NCI-H1436 (cell line): ENCODE measurements around the gene FOXC1.

Source experiments
- DNase-seq: peaks from one replicate; lab custom pipeline; 2025; lab: John Stamatoyannopoulos, UW

FOXC1 gene

DNA sequence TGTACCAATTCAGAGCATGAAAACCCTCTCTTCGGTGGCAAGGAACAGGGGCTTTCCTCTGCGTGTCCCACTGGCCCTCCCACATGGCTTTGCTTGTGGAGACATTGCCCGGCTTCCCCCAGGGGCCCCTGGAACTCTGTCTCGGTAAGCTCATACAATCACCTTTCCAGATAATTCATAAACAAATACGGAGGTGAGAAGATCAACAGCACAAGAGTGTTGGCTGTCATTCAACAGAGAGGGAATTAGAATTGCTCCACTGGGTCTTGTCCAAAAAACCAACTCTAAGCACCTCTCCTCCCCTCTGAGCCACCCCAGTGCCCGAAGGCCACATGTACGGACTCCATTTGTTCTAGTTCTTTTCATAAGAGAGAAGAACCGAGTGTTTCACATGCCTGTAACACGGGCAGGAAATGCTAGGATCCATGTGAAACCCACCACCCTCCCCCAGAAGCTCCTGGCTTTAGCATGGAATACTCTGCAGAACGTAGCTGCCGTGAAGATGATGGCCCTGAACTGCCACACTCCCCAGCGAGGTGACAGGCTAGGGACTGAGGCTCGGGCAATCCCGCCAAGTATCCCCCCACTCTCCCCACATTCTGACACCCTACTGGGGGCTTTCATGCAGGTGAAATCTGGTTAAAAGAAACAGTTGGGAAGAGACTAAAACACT lies 24.6 kb upstream of the FOXC1 start:
- DNase-seq, result no peak

GRCh38 chr6:1585669-1586049 lies 24.1 kb upstream of the FOXC1 start:
- no peak for DNase-seq

- DNase-seq, result no peak
Measured at GRCh38 chr6:1586256-1586655, 23.5 kb upstream of the FOXC1 start.

DNA sequence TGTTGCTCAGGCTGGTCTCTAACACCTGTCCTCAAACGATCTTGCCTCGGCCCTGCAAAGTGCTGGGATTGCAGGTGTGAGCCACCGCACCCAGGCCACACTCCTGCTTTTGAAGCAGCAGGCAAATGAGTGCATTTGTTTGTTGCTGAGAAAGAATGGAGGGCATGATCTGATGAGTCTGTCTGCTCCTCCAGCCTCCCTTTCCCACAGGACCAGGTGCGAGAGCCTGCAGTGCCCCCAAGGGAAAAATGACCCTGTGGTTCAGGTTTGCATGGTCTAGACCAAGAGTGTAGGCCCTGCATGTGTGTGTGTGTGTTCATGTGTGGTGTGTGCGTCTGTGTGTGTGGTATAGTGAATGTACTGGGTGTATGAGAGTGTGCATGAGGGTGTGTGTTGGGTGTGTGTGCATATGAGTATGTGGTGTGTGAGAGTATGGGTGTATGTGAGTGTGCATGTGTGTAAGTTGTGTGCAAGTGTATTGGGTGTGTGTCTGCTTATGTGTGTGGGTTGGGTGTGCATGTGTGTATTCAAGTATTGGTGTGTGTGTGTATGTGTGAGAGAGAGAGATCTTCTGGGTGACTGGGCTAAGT lies 22.8 kb upstream of the FOXC1 start:
- DNase-seq, result no peak

DNA sequence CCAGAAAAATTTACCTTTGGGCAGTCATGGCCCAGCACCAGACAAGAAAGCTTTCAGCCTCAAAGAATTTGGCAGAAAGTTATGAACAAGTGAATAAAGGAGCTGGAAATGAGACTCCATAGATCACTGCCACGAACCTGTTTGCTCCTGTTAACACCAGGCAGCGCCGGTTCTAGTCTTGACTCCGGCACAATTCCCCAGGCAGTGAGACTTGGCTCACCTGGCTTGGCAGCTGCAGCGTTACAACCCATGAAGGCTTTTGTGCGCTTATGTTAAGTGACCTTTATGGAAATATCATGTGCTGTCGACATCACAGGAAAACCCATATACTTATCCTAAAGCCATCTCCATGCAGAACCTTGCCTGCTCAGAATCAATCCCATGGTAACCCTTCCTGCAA lies 22.2 kb upstream of the FOXC1 start:
- no peak for DNase-seq

GRCh38 chr6:1587977-1588376 lies 21.7 kb upstream of the FOXC1 start:
- DNase-seq, result no peak

- DNase-seq, result no peak
Measured at GRCh38 chr6:1589208-1589607, 20.5 kb upstream of the FOXC1 start.

- DNase-seq, result no peak
Measured at GRCh38 chr6:1590580-1590979, 19.1 kb upstream of the FOXC1 start.

GRCh38 chr6:1591243-1591642 lies 18.5 kb upstream of the FOXC1 start:
- no peak for DNase-seq

- no peak for DNase-seq
Measured at GRCh38 chr6:1591926-1592325, 17.8 kb upstream of the FOXC1 start.

DNA sequence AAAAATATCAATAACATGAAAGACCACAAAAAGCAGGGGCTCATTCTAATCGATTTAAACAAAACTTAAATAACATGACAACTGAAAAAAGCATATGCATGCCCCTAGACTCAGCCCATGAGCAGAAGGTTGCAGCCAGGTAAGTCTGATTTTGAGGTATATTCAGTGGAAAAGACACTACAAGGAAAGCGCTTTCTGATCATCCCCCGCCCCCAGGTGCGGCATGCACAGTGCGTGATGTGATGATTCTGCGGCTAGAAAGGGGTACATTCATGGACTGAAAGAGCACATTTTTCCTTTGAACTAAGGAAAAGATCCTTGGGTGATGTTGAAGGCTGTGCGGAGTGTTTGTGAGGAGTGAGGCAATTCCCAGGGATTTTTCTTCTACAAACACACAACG lies 16.9 kb upstream of the FOXC1 start:
- DNase-seq, result no peak

DNA sequence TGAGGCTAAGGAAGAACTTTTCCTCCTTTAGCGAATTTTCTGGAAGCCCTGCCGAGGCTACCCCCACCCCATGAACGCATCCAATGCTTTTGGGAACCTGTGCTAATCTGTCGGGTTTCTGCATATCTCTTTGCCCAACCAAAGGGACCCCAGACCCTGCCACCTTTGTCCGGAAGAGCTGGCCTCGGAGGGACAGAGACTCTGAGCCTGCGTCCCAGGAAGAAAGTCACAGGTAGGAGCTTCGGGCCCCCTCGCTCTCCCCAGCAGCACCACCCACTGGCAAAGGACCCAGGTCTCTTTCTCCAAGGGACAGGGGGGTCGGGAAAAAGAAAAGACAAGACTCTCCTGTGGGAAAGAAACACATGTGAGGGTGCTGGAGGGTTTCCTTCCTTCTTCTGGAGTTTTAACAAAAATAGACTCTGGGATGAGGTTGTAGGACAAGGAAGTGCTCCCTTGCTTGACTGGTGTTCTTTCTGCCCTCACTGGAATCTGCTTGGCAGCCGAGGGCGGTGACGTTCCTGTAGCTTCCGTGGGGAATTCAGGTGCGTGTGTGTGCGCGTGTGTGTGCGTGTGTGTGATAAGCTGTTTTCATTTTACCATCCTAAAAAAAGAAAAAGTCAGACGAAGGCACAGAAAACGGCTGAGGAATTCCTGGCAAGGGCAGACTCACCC lies 16.3 kb upstream of the FOXC1 start:
- DNase-seq, result no peak

DNA sequence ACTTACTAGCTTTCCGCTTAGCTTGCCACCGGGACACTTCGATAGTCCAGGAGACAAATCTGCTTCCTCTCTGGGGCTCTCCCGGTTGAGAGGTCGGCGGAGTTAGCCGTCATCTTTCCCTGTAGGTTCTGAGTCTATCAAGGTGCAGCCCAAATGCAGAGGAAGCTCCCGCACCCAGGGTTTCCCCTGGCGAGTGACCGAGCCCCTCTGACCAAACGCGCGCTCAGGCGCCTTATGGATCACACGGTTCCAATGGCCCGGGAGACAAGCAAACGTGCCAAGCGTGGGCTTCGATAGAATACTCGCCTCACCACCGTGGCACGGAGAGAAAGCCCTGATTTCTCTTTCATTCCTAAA lies 15.8 kb upstream of the FOXC1 start:
- DNase-seq, result no peak

GRCh38 chr6:1594445-1595200 lies 15.1 kb upstream of the FOXC1 start:
- DNase-seq, result no peak

GRCh38 chr6:1595271-1596087 lies 14.2 kb upstream of the FOXC1 start:
- DNase-seq, result no peak

- peak; percentile 16 for DNase-seq
Measured at GRCh38 chr6:1596088-1596852, 13.4 kb upstream of the FOXC1 start.

- DNase-seq, result no peak
Measured at GRCh38 chr6:1597121-1597744, 12.5 kb upstream of the FOXC1 start.

DNA sequence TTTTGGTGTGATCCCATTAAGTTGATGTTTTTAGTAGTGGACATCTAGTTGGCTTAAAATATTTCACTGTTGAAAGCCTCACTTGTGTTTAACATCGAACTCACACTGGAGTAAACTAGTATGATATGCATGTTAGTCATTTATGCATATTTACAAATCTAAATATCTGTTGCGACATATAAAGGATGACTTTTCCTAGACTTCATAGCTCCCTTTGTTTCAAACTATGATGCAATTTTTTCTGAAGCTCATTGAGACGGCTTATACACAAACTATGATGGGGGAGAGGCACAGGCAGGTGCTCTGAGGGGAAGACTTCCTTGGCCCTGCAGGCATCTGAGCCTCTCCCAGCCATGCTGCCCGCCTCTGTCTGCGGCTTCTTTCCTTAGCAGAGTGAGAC lies 11.8 kb upstream of the FOXC1 start:
- no peak for DNase-seq

- no peak for DNase-seq
Measured at GRCh38 chr6:1598433-1598832, 11.3 kb upstream of the FOXC1 start.

- no peak for DNase-seq
Measured at GRCh38 chr6:1598886-1599285, 10.8 kb upstream of the FOXC1 start.

DNA sequence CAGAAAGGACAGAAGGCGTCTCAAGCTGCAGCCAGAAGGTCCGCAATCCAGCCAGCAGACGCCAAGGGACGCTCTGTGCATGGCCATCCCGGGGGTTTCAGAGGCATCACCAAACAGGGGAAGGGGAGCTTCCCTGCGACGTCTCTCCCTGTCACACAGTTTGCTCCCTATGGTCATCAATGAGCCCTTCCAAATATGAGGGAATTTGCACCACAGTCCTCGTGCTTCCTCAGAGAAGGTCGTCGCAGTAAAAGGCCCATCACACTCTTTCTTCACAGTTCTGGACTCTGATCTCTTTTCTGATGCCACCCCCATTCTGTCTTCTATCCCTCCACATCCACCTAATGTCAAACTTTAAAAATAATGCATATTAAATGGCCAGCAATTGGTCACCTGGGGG lies 10.2 kb upstream of the FOXC1 start:
- no peak for DNase-seq
